T1000 (cell line): ENCODE results near the gene DCAF6.
"Not testable (repeated sequence)": the region's sequence is repeated elsewhere in the genome, so short reads cannot be mapped to it uniquely, and the experiment has no call there.

Experiments
- DNase-seq: peaks from one replicate; lab custom pipeline; 2025; ENCODE audit warnings: mixed read lengths; lab: John Stamatoyannopoulos, UW

Gene DCAF6

GRCh38 chr1:167924543-167925231 lies 11.8 kb upstream of the DCAF6 start:
- no peak for DNase-seq

- no peak for DNase-seq
These were observed 9.9 kb upstream of the DCAF6 start for GRCh38 chr1:167926486-167926997.

- no peak for DNase-seq
These were observed 9.3 kb upstream of the DCAF6 start for GRCh38 chr1:167927046-167927754.

GRCh38 chr1:167928457-167928852 lies 8.0 kb upstream of the DCAF6 start:
- no peak for DNase-seq

GRCh38 chr1:167928919-167929318 lies 7.6 kb upstream of the DCAF6 start:
- not testable (repeated sequence) for DNase-seq

GRCh38 chr1:167929725-167930124 lies 6.8 kb upstream of the DCAF6 start:
- no peak for DNase-seq

- no peak for DNase-seq
These were observed 2.7 kb upstream of the DCAF6 start for GRCh38 chr1:167933788-167934187.

GRCh38 chr1:167934426-167935215 lies 1.9 kb upstream of the DCAF6 start:
- DNase-seq = no peak

- peak; percentile 9 for DNase-seq
These were observed 1.0 kb upstream of the DCAF6 start for GRCh38 chr1:167935216-167936067.

GRCh38 chr1:167936930-167937708 lies 636 bp downstream of the DCAF6 start, which contains the start of gene MPC2:
MPC2 (minus strand) TSS chr1:167937072; CDS start chr1:167935841, 1,231 bp downstream.
- DNase-seq = no peak

GRCh38 chr1:167937709-167938010 lies 1.2 kb downstream of the DCAF6 start:
- DNase-seq = no peak

- no peak for DNase-seq
These were observed 1.7 kb downstream of the DCAF6 start for GRCh38 chr1:167938080-167938636.

GRCh38 chr1:167940264-167940663 lies 3.8 kb downstream of the DCAF6 start:
- no peak for DNase-seq

GRCh38 chr1:167943541-167943940 lies 7.1 kb downstream of the DCAF6 start:
- no peak for DNase-seq

GRCh38 chr1:167947733-167948132 lies 11.2 kb downstream of the DCAF6 start:
- no peak for DNase-seq

GRCh38 chr1:167949785-167950184 lies 13.3 kb downstream of the DCAF6 start:
- no peak for DNase-seq

- no peak for DNase-seq
These were observed 14.1 kb downstream of the DCAF6 start for GRCh38 chr1:167950569-167950968.

GRCh38 chr1:167955915-167956314 lies 19.4 kb downstream of the DCAF6 start:
- no peak for DNase-seq

- DNase-seq = no peak
These were observed 21.2 kb downstream of the DCAF6 start for GRCh38 chr1:167957710-167958109.

GRCh38 chr1:167964646-167965045 lies 28.2 kb downstream of the DCAF6 start:
- DNase-seq = no peak

- DNase-seq = no peak
These were observed 29.6 kb downstream of the DCAF6 start for GRCh38 chr1:167966050-167966449.
